GM18502 (cell line): ENCODE data around the gene METTL24.
"Not testable (repeated sequence)": the region's sequence is repeated elsewhere in the genome, so short reads cannot be mapped to it uniquely, and the experiment has no call there.

Source experiments
- ATAC-seq: cut with Tn5 transposase; IDR thresholded peaks from one replicate; pipeline ENCODE4 v1.9.1; 2021; ENCODE audit warnings: mild to moderate bottlenecking; ENCODE audit not compliant: unreplicated experiment, poor library complexity

METTL24 gene

DNA sequence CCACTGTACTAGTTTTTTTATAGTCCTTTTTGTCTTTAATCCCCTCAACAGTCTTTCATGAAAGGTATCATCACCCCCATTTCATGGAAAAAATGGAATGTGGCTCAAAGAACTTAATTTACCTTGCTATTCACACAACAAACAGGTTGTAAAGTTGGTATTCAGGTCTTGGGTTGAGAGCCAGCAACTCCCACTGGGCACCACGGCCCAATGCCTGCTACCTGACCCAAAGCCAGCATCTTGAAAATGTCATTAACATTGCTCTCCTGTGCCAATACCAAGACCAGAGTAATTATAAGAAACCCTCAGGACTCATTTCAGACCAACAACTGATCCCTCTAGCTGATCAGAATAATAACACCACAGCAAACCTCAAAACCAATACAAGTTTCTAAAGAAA, 75.7 kb downstream of the METTL24 start:
- no peak for ATAC-seq

DNA sequence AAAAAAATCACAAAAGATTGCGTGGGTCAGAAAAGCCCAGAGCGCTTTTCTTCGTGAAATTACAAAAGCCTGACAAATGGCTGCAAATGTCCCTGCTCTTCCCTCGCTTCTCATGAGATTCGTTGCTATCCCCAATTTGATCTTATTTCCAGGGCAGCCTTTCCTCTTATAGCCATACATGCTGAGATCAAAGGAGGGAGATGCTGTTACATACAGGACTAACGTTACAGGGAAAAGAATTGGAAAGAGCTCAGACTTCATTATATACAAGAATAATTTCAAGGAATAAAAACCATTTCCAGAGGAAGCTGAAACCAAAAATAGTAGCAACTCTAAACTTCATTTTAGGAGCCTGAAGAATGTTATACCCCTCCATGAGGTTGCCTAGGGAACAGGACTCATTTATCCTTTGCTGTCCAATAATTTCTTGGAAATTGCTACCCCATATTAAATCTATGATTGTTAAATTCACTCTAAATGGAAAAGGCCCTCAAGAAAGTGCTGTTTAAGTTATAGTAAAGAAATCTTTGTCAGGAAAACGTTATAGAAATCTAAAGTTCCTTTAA, 81.0 kb downstream of the METTL24 start:
- no peak for ATAC-seq

DNA sequence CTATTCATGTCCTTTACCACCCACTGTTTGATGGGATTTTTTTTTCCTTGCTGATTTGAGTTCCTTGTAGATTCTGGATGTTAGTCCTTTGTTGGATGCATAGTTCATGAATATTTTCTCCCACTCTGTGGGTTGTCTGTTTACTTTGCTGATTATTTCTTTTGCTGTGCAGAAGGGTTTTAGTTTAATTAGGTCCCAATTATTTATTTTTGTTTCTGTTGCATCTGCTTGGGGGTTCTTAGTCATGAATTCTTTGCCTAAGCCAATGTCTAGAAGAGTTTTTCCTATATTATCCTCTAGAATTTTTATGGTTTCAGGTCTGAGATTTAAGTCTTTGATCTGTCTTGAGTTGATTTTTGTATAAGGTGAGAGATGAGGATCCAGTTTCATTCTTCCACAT, 85.4 kb downstream of the METTL24 start:
- not testable (repeated sequence) for ATAC-seq

DNA sequence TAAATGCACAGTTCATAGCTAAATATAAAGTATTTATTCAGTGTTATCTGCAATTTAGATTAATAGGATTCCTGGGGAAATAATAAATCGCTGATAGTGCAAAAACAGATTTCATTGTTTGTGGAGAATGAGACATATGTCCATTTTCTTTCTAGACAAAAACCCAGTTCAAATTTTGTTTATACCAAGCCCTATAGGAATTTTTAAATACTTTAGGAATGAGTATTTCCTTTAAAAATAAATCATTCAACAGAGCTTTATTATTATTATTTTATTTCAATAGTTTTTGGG, 86.5 kb downstream of the METTL24 start:
- ATAC-seq: no peak

DNA sequence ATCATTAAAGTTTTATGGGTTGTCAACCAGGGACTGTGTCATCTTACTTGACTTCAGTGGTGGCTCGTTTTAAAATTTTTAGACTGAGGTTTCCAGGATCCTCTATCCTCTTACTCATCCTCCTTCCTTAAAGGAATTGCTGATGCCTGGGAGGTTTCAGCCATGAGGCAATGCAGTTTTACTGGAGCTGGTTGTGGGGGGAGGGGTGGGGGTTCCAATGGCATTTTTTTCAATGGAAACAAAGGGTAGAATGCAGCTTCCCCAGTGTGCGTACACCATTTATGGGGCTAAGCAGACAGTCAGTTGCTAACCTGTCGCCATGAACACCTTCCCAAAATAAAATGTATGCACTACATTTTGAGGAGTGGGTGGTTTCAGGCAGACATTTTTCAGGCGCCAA, 88.0 kb downstream of the METTL24 start:
- no peak for ATAC-seq

DNA sequence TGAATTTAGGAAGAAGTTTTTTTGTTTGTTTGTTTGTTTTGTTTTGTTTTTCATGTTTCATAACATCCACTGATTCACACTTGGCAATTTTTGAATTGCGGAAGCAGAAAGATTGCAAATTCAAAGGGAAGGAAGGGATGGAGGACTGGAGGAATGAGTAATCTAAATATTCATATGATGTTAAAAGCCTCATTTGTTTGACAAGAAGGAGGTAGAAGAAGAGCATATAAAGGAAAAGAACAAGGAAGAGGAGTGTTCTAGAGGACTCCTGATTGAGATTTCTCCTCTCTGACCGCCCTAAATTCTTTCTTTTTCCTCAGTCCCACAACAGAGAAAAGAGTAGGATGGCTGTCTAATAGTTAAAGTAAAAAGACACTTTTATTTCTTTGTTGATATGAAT, 88.5 kb downstream of the METTL24 start:
- no peak for ATAC-seq

DNA sequence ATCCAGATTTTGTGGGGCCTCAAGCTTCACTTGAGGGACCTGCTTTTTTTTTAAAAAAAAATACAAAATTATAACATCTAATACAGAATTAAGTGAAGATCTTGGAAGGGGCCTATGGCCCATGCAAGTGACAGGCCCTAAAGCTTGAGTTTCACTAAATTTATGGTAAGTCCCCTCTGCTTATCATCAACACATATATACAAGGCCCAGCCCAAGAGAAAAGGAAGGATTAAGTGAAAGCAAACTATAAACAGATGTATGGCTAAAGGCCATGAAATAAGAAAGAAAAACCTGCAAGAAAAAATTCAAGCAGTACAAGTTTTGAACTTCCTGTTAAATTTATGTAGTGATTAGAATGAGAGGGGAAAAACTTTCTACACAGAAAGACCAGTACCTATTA, 91.2 kb downstream of the METTL24 start:
- ATAC-seq: no peak

DNA sequence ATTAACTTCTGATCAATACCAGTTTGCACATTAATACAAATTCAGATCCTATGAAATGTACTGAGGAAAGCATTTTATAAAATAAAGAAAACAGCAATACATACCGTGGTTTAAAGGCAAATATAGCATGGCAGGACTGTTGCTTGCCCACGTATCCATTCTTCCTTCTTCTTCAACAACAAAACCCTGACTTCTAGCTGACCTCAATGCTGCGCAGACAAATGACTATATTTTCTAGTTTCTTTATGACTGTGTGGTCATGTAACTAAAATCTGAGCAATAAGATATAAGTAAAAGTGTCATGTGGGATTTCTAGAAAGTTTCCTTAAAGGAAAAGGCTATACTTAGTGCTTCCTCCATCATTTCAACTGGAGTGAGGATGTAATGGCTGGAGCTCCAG, 92.9 kb downstream of the METTL24 start:
- no peak for ATAC-seq

DNA sequence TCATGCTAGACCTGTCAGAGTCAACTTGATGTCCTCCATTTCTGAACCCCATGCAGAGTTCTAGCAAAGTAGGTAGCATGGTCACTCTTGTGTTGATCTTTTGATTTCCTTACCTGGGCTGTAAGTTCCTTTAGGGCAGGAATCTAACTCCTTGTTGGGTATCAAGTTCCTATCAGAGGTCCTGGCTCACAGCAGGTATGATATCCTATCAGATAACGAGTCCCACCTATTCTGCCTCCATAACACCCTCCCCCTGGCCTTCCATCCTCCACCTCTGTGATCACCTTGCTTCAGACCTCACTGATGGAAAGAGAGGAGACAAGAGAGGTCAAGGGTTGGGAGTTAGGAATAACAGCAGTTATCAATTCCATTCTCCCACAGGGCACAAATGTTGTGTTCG, 101.8 kb downstream of the METTL24 start:
- no peak for ATAC-seq

DNA sequence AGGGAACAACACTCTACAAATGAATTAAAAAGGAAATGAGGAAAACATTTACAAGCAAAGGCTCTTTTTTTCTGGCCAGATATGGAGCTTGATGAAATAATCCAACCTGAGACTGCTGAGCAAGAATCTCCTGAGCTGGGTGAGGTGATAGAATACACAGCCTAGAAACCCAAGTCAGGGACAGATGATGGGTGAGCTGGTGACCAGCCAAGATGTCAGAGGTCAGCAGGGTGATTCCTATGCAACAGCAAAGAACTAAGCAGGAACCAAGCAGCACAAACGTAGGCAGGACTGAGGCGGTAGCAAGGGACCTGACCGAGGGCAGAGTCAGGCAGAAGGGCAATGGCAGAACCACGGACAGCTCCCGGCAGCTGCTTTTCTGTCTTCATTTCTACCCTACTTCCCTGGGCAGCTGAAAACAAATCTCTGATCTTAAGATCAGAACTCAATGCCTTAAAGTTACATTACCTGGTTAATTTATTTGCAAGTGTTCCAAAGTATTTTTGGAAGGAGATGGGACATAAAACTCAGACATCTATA, 102.9 kb downstream of the METTL24 start:
- ATAC-seq: no peak

DNA sequence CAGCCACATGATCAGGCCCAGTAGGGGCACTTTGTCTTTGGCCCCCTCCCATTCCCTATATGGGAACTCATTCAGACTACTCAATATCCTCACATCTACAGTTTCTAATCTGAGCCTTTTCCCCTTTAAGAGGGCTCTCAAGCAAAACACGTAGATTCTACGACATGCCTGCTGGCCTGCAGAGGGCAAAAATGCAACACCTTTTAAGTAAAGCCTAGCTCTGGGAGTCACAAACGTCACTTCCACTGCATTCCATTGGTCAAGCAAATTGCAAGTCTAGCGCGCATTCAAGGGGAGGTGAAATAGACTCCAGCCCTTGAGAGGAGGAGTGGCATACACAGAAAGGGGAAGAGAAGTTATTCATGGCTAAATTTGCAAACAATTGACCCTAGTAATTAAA, 107.3 kb downstream of the METTL24 start:
- no peak for ATAC-seq

DNA sequence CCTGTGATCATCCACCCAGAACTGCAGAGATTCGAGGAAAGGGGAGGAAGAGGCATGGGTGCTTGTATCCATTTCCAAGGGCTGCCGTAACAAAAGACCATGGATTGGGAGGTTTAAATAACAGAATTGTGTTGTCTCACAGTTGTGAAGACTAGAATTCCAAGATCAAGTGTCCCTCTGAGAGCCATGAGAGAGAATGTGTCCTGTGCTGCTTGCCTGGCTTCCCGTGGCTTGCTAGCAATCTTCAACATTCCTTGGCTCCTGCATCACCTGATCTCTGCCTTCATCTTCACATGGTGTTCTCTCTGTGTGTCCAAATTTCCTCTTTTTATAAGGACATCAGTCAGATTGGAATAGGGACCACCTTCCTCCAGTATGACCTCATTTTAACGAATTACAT, 108.1 kb downstream of the METTL24 start:
- no peak for ATAC-seq

DNA sequence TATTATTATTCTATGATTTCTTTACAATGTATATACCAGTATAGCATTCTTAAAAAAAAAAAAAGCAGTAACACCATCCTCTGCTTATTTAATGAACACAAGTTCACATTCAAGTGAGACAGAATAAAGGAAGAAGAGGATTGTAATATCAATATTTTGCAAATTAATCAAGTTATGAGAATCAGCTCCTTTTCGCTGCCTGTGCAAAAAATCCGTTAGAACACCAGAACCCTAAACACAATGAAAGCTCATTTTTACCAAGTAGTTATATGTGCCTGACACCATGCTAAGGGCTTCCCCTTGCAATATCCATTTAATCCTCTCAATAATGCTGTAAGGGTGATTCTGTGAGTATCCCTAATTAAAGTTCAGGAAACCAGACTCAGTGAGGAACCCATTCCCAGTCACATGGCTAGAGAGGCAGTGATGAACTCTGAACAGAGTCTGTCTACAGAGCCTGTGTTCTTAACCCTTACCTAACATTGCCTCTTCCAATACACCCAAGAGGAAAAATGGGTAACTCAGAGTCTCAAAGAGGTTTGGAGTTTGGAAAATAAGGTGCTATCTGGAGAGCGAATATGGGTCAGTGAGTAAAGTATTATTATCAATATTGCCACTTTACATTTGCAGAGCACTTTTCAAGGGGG, 111.1 kb downstream of the METTL24 start:
- no peak for ATAC-seq

DNA sequence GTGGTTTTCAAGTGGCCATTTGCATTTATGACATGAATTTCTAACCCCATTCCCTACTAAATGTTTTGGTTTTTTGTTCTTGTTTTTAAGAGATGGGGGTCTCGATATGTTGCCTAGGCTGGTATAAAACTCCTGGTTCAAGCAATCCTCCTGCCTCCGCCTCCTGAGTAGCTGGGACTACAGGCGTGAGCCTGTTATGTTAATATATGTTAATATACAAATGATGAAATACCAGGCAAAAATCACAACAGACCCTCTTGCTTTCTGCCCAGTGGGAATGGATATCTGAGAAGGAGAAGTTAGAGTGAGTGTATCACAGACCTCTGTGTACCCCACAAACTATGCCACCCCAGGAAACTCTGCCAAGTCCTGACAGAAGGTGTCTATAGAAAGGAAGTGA, 111.8 kb downstream of the METTL24 start:
- no peak for ATAC-seq

DNA sequence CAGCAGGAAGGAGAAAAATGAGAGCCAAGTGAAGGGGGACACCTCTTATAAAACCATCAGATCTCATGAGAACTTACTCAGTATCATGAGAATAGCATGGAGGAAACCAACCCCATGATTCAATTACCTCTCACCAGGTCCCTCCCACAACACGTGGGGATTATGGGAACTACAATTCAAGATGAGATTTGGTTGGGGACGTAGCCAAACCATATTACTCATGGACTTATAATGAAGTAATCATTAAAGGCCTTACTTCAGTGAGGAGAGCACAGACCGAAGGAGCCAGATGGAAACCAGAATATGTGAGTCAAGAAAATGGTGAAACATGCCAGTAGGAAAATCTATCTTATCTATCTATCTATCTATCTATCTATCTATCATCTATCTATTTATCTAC, 113.5 kb downstream of the METTL24 start:
- ATAC-seq: not testable (repeated sequence)

DNA sequence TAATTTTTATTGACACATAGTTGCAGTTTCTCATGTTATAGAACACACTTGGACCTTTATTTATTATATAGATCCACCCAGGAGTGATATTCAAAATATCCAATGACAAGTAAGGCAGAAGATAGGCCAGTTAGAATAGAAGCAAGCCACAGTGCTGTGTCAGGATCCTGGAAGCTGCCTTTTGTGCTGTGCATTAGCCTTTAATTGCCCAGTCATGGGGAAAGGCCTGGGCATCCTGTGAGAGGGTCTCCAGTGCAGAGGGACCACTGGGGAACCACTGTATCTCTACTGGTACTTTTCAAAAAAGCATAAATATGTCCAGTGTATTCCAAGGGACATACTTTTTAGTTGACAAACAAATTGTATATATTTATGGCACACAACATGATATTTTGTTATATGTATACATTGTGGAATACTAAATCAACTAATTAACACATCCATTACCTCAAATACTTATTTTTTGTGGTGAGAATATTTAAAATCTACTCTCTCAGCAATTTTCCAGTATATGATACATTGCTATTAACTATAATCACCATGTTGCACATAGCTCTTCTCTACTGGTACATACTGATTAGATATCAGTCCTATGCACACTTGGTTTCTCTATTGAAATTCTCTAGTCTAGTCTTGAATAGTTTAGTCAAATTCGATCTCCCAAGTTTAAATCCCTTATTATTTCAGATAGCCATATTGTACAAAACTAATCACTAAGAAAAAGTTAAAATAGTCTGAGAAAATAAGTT, 118.4 kb downstream of the METTL24 start:
- ATAC-seq: no peak

DNA sequence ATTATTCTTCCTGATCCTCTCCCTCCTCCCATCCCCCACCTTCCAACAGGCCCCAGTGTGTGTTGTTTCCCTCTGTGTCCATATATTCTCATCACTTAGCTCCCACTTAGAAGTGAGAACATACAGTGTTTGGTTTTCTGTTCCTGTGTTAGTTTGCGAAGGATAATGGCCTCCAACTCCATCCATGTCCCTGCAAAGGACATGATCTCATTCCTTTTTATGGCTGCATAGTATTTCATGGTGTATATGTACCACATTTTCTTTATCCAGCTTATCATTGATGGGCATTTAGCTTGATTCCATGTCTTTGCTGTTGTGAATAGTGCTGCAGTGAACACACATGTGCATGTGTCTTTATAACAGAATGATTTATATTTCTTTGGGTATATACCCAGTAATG, 122.1 kb downstream of the METTL24 start:
- ATAC-seq: not testable (repeated sequence)

DNA sequence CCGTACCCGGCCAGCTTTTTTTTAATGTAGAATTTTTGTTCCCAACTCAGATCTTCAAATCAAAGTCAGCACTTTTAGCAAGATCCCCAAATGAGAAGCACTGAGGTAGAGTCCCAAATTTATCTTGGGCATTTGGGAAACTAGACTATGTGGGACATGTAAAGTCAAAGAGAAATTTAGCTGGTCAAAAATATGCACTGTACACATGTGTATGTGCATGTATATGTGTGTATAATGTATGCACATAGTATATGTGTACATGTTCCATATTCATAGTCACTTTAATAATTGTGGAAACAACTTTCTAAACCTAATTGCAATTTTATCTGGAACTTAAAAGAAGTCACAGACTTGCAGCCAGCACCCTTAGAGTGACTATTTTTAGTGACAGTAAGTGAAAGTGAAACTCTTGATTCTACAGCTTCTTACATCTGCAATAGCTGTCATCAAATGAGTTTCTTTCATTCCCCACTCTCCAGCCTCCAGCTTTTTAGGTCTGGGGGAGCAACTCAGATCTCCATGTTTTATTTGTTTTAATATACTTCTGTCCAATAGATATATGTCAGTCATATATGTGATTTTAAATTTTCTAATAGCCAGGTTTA, 124.3 kb downstream of the METTL24 start:
- ATAC-seq: peak; percentile 92

DNA sequence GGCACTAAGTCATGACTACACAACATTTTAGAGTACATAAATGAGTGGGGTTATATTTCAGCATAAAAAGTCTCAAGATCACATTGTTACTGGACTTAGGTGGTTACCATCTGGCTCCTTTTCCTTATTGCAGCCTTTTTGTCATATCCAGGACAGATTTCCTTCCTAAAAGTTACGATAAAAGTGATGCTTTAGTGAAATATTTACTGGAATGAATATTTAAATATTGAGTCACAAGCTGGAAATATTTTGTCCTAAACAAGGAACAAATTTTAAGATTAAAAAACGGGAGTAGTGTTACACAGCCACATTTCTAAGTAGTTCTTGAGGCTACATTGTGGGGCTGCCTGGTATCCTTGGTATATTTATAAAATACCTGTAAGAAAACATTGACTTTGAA, 125.7 kb downstream of the METTL24 start:
- ATAC-seq: no peak

DNA sequence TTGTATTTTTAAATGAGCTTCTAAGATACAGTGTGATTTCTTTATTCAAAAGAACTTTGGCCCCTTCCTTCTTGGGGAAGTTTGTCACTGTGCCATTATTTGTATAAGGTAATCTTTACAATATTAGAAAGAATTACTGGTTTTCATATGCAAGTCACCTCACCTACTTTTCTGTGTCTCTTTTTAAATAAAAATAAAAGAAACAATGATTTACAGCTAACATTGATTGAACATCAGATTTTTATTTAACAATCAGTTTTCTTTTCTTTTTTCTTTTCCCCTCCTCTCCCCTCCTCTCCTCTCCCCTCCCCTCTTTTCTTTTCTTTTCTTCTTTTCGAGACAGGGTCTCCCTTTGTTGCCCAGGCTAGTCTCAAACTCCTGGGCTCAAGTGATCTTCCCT, 131.9 kb downstream of the METTL24 start:
- no peak for ATAC-seq

DNA sequence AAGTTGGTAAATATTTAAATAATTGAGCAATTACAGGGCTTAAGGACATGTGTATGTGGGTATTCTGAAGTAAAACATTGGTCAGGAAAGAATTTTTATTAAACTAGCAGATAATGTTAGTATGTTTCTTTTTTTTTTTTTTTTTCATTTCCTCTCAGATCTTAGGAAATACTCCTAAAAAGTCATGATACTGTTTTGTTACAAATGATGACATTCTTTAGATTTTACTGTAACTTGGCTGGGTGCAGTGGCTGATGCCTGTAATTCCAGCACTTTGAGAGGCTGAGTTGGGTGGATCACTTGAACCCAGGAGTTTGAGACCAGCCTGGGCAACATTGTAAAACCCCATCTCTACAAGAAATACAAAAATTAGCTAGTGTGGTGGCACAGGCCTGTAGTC, 136.4 kb downstream of the METTL24 start:
- ATAC-seq: no peak
